A673 (cell line): ENCODE data around the gene CBR3. TPM values are rescaled to one million over a fixed set of nuclear protein-coding genes. Genes with fewer than 3 reads are reported as not detected.

Experiments
- BruUV-seq: library from RNA; stranded (reverse); fragments of 400-500 nt; replicated peaks from 2 replicates; lab custom pipeline; 2021; lab: Mats Ljungman, UMichigan
- CTCF ChIA-PET: fragments of 300-600 bp; sonication (Branson Sonifier 250); formaldehyde crosslinking; loops from one replicate; lab custom pipeline; 2022; ENCODE audit warnings: antibody characterized with exemption; lab: Charles Lee
- POLR2A ChIA-PET: fragments of 300-600 bp; sonication (Branson Sonifier 250); formaldehyde crosslinking; loops from one replicate; lab custom pipeline; 2022; ENCODE audit warnings: antibody characterized with exemption; ENCODE audit not compliant: low non-redundant PET; lab: Charles Lee
- DNase-seq: peaks from one replicate; pipeline ENCODE4 v3.0.0-alpha.2; 2015; ENCODE audit warnings: low spot score
- H3K27ac ChIP-seq: fragments of 200-600 bp; sonication (generic); 2 replicates; pipeline ENCODE4 v1.5.1; 2016; ENCODE audit warnings: mixed run types, low read depth, mild to moderate bottlenecking, mixed read lengths, antibody characterized with exemption, low read length; ENCODE audit not compliant: poor library complexity, severe bottlenecking
- H3K27me3 ChIP-seq: fragments of 200-600 bp; sonication (generic); replicated peaks from 2 replicates; pipeline ENCODE4 v1.6.1; 2017; ENCODE audit warnings: mixed run types, low read depth, mild to moderate bottlenecking, mixed read lengths, antibody characterized with exemption, low read length; ENCODE audit not compliant: insufficient read depth, poor library complexity
- H3K36me3 ChIP-seq: fragments of 200-600 bp; sonication (generic); 2 replicates; pipeline ENCODE4 v1.6.1; 2016; ENCODE audit warnings: mixed run types, mild to moderate bottlenecking, mixed read lengths, antibody characterized with exemption, low read length; ENCODE audit not compliant: insufficient read depth, poor library complexity, severe bottlenecking
- H3K4me1 ChIP-seq: fragments of 200-600 bp; sonication (generic); 2 replicates; pipeline ENCODE4 v1.6.1; 2017; ENCODE audit warnings: mixed run types, mild to moderate bottlenecking, mixed read lengths, antibody characterized with exemption, low read length; ENCODE audit not compliant: insufficient read depth, poor library complexity, severe bottlenecking
- H3K4me3 ChIP-seq: fragments of 200-600 bp; sonication (generic); 2 replicates; pipeline ENCODE4 v1.5.1; 2016; ENCODE audit warnings: low read depth, mixed run types, mild to moderate bottlenecking, mixed read lengths, low read length; ENCODE audit not compliant: poor library complexity, severe bottlenecking
- H3K9me3 ChIP-seq: fragments of 200-600 bp; sonication (generic); 2 replicates; pipeline ENCODE4 v1.6.1; 2016; ENCODE audit warnings: mixed run types, low read depth, mild to moderate bottlenecking, mixed read lengths, antibody characterized with exemption, low read length; ENCODE audit not compliant: poor library complexity, severe bottlenecking
- CTCF ChIP-seq: fragments of 300-800, 200-600 bp; sonication (generic); conservative IDR thresholded peaks from 2 replicates; pipeline ENCODE4 v1.5.1; 2017; ENCODE audit warnings: low read depth, mild to moderate bottlenecking, antibody characterized with exemption, low read length, moderate library complexity, mixed read lengths
- EZH2 ChIP-seq: fragments of 200-600 bp; sonication (generic); IDR thresholded peaks from 2 replicates; pipeline ENCODE4 v1.6.1; 2017; ENCODE audit warnings: borderline replicate concordance, low read depth, mild to moderate bottlenecking, mixed read lengths, antibody characterized with exemption, low read length; ENCODE audit not compliant: poor library complexity, severe bottlenecking
- intact Hi-C: fragments of 100-400 bp; cut with micrococcal nuclease; formaldehyde crosslinking; loops from one replicate; pipeline ENCODE4 v1.10.0; 2022; ENCODE audit not compliant: unreplicated experiment
- total RNA-seq: library from RNA; stranded (reverse); gene quantifications from 2 replicates; pipeline ENCODE4 v1.2.3, GENCODE V29; 2021

Gene CBR3
- total RNA-seq, 1 experiment from 2014 or later, result 12.3 TPM

- H3K27me3 ChIP-seq, result no peaks in the 10 kb centered on the region
- BruUV-seq, result no TSS peak
- ChIA-PET POLR2A (no interaction called here), CTCF (interaction anchor here (0.5 to 1.0 kb wide), 3 partner anchors 10 to 504 kb away, joined by 3 to 4 read pairs (median 3); no protein-coding TSS in a partner anchor)
- no peaks in the 10 kb centered on the region for H3K36me3 ChIP-seq
- intact Hi-C loops, result no loop called here
- no peak overlapping the region for H3K27ac ChIP-seq
- H3K4me3 ChIP-seq, result no peak overlapping the region
- peak; percentile 97 for TF ChIP-seq CTCF
- no peak for TF ChIP-seq EZH2
- no peaks in the 10 kb centered on the region for H3K9me3 ChIP-seq
- H3K4me1 ChIP-seq, result no peaks in the 10 kb centered on the region
- peak; percentile 60 for DNase-seq
These were observed 9.2 kb upstream of the CBR3 start for GRCh38 chr21:36125512-36126207.

- ChIA-PET CTCF (interaction anchor here (0.5 to 0.6 kb wide), 2 partner anchors 14 to 504 kb away, joined by 4 to 8 read pairs; no protein-coding TSS in a partner anchor), POLR2A (no interaction called here)
- Histone ChIP-seq H3K36me3 (no peaks in the 10 kb centered on the region), H3K4me1 (no peaks in the 10 kb centered on the region), H3K27me3 (no peaks in the 10 kb centered on the region), H3K9me3 (no peaks in the 10 kb centered on the region), H3K4me3 (no peak overlapping the region), H3K27ac (no peak overlapping the region)
- no peak for TF ChIP-seq EZH2
- BruUV-seq, result no TSS peak
- intact Hi-C loops, result no loop called here
- no peak for DNase-seq
These were observed 8.7 kb upstream of the CBR3 start for GRCh38 chr21:36126208-36126565.

- BruUV-seq, result no TSS peak
- Histone ChIP-seq H3K36me3 (no peaks in the 10 kb centered on the region), H3K4me1 (no peaks in the 10 kb centered on the region), H3K9me3 (no peaks in the 10 kb centered on the region), H3K4me3 (no peak overlapping the region), H3K27ac (no peak overlapping the region), H3K27me3 (no peaks in the 10 kb centered on the region)
- intact Hi-C loops, result no loop called here
- ChIA-PET POLR2A (no interaction called here), CTCF (interaction anchor here (0.5 to 0.6 kb wide), 3 partner anchors 13 to 503 kb away, joined by 4 to 8 read pairs (median 4); no protein-coding TSS in a partner anchor)
- DNase-seq, result no peak
- no peak for TF ChIP-seq EZH2
- no peak for TF ChIP-seq CTCF
These were observed 8.2 kb upstream of the CBR3 start for GRCh38 chr21:36126621-36127110.
